22Rv1 (cell line): ENCODE results near the gene ANP32B.

ENCODE experiments used
- H3K27ac ChIP-seq: fragments of 450-650 bp; 2 replicates; pipeline ENCODE4 v1.5.1; 2017
- CTCF ChIP-seq: fragments of 450-650 bp; IDR thresholded peaks from 2 replicates; pipeline ENCODE4 v1.5.1; 2017; ENCODE audit warnings: mild to moderate bottlenecking
- ZFX ChIP-seq: fragments of 450-650 bp; IDR thresholded peaks from 2 replicates; pipeline ENCODE4 v1.6.1; 2017; ENCODE audit warnings: antibody characterized with exemption, borderline replicate concordance

Gene ANP32B

DNA sequence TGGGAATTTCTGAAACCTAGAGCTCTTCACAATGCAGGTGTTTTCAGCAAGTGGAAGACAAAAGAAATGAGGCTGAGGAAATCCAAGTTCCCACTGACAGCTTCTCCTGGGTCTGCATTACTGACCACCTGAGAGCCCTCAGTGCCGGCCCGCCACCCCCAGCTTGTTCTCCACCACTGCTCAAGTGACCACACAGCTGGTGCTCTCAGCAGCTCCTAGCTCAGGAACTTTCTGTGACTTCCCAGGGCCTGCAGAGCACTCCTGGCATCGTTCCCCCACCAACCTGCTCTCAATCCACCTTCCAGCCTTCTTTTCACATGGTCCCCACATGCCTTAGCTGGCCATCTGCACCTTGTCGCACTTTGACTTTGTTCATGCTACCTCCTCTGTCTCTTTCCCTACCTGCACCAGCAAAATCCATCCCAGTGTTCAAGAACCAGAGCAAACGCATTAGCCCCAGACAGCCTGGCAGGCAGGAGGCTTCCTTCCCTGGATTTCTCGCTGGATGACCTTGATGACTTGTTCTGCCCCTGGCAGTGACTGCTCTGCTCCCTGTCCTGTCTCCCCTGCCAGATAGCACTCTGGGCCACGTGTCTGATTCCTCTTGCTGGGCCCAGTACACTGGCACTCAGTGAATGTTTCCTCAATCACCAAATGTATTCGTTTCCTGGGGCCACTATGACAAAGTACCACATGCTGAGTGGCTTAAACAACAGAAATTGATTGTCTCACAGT is 38.3 kb downstream of the ANP32B start:
- H3K27ac ChIP-seq = no peak overlapping the region
- TF ChIP-seq CTCF (no peak), ZFX (no peak)

- no peak overlapping the region for H3K27ac ChIP-seq
- no peak for TF ChIP-seq CTCF
- no peak for TF ChIP-seq ZFX
Measured at GRCh38 chr9:98022447-98022846, 39.3 kb downstream of the ANP32B start.

GRCh38 chr9:98024702-98025101 is 41.6 kb downstream of the ANP32B start:
- no peak for TF ChIP-seq ZFX
- TF ChIP-seq CTCF = no peak
- no peak overlapping the region for H3K27ac ChIP-seq

DNA sequence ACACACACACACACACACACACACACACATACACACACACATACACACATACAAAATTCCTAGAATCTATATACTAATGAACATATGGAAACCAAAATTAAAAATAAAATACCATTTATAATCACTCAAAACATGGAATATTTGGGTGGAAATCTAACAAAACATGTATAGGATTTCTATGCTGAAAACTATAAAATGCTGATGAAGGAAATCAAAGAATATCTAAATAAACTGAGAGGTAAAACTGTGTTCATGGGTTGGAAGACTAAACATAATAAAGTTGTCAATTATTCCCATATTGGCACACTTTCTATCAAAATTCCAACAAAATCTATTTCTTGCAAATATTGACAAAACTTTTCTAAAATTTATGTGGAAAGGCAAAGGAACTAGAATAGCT is 48.0 kb downstream of the ANP32B start:
- H3K27ac ChIP-seq = no peak overlapping the region
- no peak for TF ChIP-seq ZFX
- no peak for TF ChIP-seq CTCF

DNA sequence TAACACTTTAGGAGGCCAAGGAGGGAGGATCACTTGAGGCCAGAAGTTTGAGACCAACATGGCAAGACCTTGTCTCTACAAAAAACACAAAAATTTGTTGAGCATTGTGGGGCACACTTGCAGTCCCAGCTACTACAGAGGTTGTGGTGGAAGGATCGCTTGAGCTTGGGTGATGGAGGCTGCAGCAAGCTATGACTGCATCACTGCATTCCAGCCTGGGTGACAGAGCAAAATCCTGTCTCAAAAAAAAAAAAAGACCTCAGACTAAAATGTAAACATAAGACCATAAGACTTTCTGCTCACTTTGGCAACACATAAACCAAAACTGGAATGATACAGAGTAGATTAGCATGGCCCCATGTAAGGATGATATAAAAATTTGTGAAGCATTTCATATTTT is 48.8 kb downstream of the ANP32B start:
- H3K27ac ChIP-seq = no peak overlapping the region
- TF ChIP-seq CTCF = no peak
- no peak for TF ChIP-seq ZFX

DNA sequence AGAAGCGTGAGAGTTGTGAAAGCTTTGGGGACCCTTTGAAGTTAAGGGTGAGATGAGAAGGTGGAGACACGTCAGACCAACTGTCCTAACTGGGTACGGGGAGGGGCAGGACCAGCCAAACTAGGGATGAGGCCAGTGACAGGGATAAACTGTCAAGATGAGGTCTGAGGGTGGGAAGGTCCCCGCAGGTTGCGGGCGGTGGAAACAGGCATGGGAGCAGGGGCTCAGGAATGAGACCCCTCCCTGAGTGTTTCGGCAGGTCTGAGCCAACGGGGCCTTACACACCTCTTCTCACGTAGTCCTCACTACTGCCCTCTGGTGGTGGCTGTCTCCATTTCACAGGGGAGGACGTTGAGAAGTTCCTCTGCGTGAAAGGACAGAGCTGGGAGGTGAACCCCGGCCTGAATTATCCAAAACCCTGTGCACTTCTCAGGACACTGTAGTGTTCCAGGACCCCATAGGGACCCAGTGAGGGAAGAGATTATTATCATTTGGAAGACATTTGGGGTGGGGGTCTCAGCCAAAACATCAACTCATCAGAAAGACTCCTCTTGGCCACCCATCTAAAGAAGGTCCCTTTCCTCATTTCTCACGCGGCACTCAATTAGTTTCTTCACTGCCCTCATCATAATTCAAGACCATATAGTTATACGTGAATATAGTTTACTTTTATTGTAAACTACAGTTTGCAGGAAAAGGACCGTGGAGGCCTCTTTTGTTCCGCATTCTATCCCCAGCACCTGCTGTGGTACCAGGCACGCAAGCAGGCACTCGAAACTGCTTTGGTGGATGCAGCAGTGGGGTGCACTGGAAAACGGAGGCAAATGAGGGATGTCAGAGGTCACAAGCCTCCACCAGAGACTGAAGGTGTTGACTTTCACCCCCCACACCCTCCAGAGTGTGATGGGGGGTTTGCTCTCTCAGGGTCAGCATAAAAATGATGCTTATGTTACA is 51.7 kb downstream of the ANP32B start:
- H3K27ac ChIP-seq = no peak overlapping the region
- TF ChIP-seq ZFX = no peak
- peak; percentile 90 for TF ChIP-seq CTCF

GRCh38 chr9:98037357-98037756 is 54.2 kb downstream of the ANP32B start:
- H3K27ac ChIP-seq = no peak overlapping the region
- TF ChIP-seq CTCF (no peak), ZFX (no peak)
